Spleen (tissue), 11 donors: ENCODE measurements around the gene CNTNAP2. TPM values are rescaled to one million over a fixed set of nuclear protein-coding genes. Genes with fewer than 3 reads are reported as not detected.
"Not testable (repeated sequence)": the region's sequence is repeated elsewhere in the genome, so short reads cannot be mapped to it uniquely, and the experiment has no call there.

Experiments
- DNase-seq: peaks from one replicate; pipeline ENCODE4 v3.0.0-alpha.2; 2020
- H3K27ac ChIP-seq, 8 donors: fragments of 200-600 bp; sonication (generic) in 7 of 8; 1 replicate in 4 of 8; 2 replicates in 4 of 8; pipeline versions ENCODE4 v1.5.0 to v1.8.0; 2016 to 2021; ENCODE audit warnings: inconsistent platforms in 4 of 8, mild to moderate bottlenecking in 4 of 8, moderate library complexity in 1 of 8
- H3K27me3 ChIP-seq, 7 donors: fragments of 200-600 bp; sonication (generic) in 6 of 7; replicated peaks in 1 of 7; 1 replicate in 4 of 7; 2 replicates in 3 of 7; pipeline versions ENCODE4 v1.5.0 to v1.8.0; 2016 to 2021; ENCODE audit warnings: inconsistent platforms in 3 of 7, mild to moderate bottlenecking in 1 of 7
- H3K36me3 ChIP-seq, 6 donors: fragments of 200-600 bp; sonication (generic) in 5 of 6; 1 replicate in 4 of 6; 2 replicates in 2 of 6; pipeline versions ENCODE4 v1.5.0 to v1.8.0; 2016 to 2021; ENCODE audit warnings: inconsistent platforms in 2 of 6
- H3K4me1 ChIP-seq, 6 donors: fragments of 200-600 bp; sonication (generic) in 5 of 6; 1 replicate in 3 of 6; 2 replicates in 3 of 6; pipeline versions ENCODE4 v1.5.0 to v1.8.0; 2016 to 2021; ENCODE audit warnings: inconsistent platforms in 3 of 6
- H3K4me3 ChIP-seq, 8 donors: fragments of 200-600 bp; sonication (generic) in 7 of 8; 1 replicate in 4 of 8; 2 replicates in 4 of 8; pipeline versions ENCODE4 v1.5.0 to v1.8.0; 2016 to 2021; ENCODE audit warnings: inconsistent platforms in 4 of 8, mild to moderate bottlenecking in 4 of 8, moderate library complexity in 2 of 8
- H3K9me3 ChIP-seq, 8 donors: fragments of 200-600 bp; sonication (generic) in 7 of 8; 1 replicate in 4 of 8; 2 replicates in 4 of 8; pipeline versions ENCODE4 v1.5.0 to v1.8.0; 2016 to 2021; ENCODE audit warnings: inconsistent platforms in 4 of 8
- CTCF ChIP-seq, 11 experiments: fragments of 200-600 bp in 7 of 11; fragments of 450-650 bp in 4 of 11; sonication (generic) in 4 of 11; IDR thresholded peaks in 8 of 11; conservative IDR thresholded peaks in 3 of 11; 1 replicate in 7 of 11; 2 replicates in 4 of 11; pipeline versions ENCODE4 v1.4.0 to v1.8.0; 2016 to 2021; ENCODE audit warnings: antibody characterized with exemption in 11 of 11, inconsistent platforms in 4 of 11, mild to moderate bottlenecking in 1 of 11
- POLR2A ChIP-seq, 3 donors: fragments of 450-650 bp; IDR thresholded peaks; one replicate each; pipeline ENCODE4 v1.5.1; 2017; ENCODE audit warnings: antibody characterized with exemption in 3 of 3, mild to moderate bottlenecking in 1 of 3
- POLR2AphosphoS5 ChIP-seq, 3 donors: sonication (generic); formaldehyde crosslinking; IDR thresholded peaks; one replicate each; pipeline ENCODE4 v1.5.1; 2017; ENCODE audit warnings: antibody characterized with exemption in 3 of 3
- WGBS, 5 donors: extraction: QIAGEN DNeasy Blood & Tissue Kit in 3 of 5; methylation state at CpG; one replicate each; pipeline versions ENCODE4 v1.1.5 to v1.1.7; 2013 to 2018; 5-methylcytosine and 5-hydroxymethylcytosine counted together
- intact Hi-C: fragments of 100-400 bp; cut with DNase I; formaldehyde crosslinking; loops from one replicate; pipeline ENCODE4 v1.15.0; 2023; ENCODE audit warnings: low total_unique reads
- polyA plus RNA-seq, 3 donors: library from polyadenylated mRNA; stranded (reverse); fragments of 200-250 nt; gene quantifications; one replicate each; pipeline ENCODE4 v1.2.1, GENCODE V29; 2013
- total RNA-seq, 7 donors: library from RNA; depleted of rRNA in 3 of 7; stranded (reverse); fragments of >200 nt in 3 of 7; fragmentation: NEBNext Ultra II Directional in 4 of 7; extraction: Animal tissue kit (Norgen Biotek cat#: 25700) in 4 of 7; gene quantifications; one replicate each; pipeline versions ENCODE4 v1.1.0 to v1.2.1, GENCODE V29; 2016 to 2021
- donor health status: healthy with polysubstance abuse.
- donor health status: DM: no; HTN: no; CAD: no; lungs with moderate emphysema.
- donor health status: DM: no; HTN: no; CAD: no.
- donor health status: Bipolar disorder and iron deficiency.
- donor health status: healthy.
- donor health status: DM: no; HTN: no; CAD: no.
- donor health status: DM: yes; HTN: yes; CAD: no.

CNTNAP2 gene
- total and polyA plus RNA-seq, 10 donors = 0.13 to 2.0 (median 0.82) TPM

- intact Hi-C loops = no loop called here
- DNase-seq = no peak
- Histone ChIP-seq H3K4me1 (no peaks in the 10 kb centered on the region), H3K36me3 (no peaks in the 10 kb centered on the region), H3K9me3 (peaks cover 0 to 6% (median 0%) of the 10 kb centered on the region in 8 donors), H3K27me3 (no peaks in the 10 kb centered on the region), H3K4me3 (no peak overlapping the region), H3K27ac (no peak overlapping the region)
- 58 to 100% (median 70%) methylated on average over 1 of the region's 1 CpG for WGBS, 5 donors
- no peak for TF ChIP-seq POLR2A (IDR thresholded peaks at IDR 0.05)
- no peak for TF ChIP-seq CTCF (IDR thresholded peaks at IDR 0.05 in 8 of 11, conservative IDR thresholded peaks at IDR 0.05 in 3 of 11)
These were observed 118.6 kb downstream of the CNTNAP2 start for GRCh38 chr7:146235195-146235594.

- no peak overlapping the region for H3K4me3 ChIP-seq
- TF ChIP-seq CTCF (IDR thresholded peaks at IDR 0.05 in 8 of 11, conservative IDR thresholded peaks at IDR 0.05 in 3 of 11) (no peak), POLR2AphosphoS5 (IDR thresholded peaks at IDR 0.05) (no peak), POLR2A (IDR thresholded peaks at IDR 0.05) (no peak)
- no peak overlapping the region for H3K27ac ChIP-seq
- no peak for DNase-seq
- H3K36me3 ChIP-seq = no peaks in the 10 kb centered on the region
- no peaks in the 10 kb centered on the region for H3K4me1 ChIP-seq
- intact Hi-C loops = no loop called here
- H3K9me3 ChIP-seq = no peaks in the 10 kb centered on the region
- H3K27me3 ChIP-seq = no peaks in the 10 kb centered on the region
These were observed 126.1 kb downstream of the CNTNAP2 start for GRCh38 chr7:146242661-146243060.

GRCh38 chr7:146247991-146248390, 131.4 kb downstream of the CNTNAP2 start:
- H3K9me3 ChIP-seq, H3K4me3 ChIP-seq, H3K4me1 ChIP-seq, H3K27ac ChIP-seq, H3K27me3 ChIP-seq, DNase-seq, intact Hi-C loops, H3K36me3 ChIP-seq: not testable (repeated sequence)
- WGBS, 5 donors = 30 to 56% (median 51%) methylated on average over 15 of the region's 15 CpGs

- H3K4me3 ChIP-seq, H3K36me3 ChIP-seq, intact Hi-C loops, DNase-seq, H3K9me3 ChIP-seq, H3K27me3 ChIP-seq, H3K4me1 ChIP-seq, H3K27ac ChIP-seq: not testable (repeated sequence)
- 38 to 63% (median 54%) methylated on average over 7 of the region's 7 CpGs for WGBS, 5 donors
These were observed 132.1 kb downstream of the CNTNAP2 start for GRCh38 chr7:146248744-146249143.

- H3K9me3 ChIP-seq = peaks cover 0 to 4% (median 0%) of the 10 kb centered on the region in 8 donors
- no peak for DNase-seq
- intact Hi-C loops = no loop called here
- H3K4me1 ChIP-seq = no peaks in the 10 kb centered on the region
- no peak overlapping the region for H3K4me3 ChIP-seq
- no peaks in the 10 kb centered on the region for H3K27me3 ChIP-seq
- no peak for TF ChIP-seq CTCF (IDR thresholded peaks at IDR 0.05 in 8 of 11, conservative IDR thresholded peaks at IDR 0.05 in 3 of 11)
- TF ChIP-seq POLR2A (IDR thresholded peaks at IDR 0.05) = no peak
- TF ChIP-seq POLR2AphosphoS5 (IDR thresholded peaks at IDR 0.05) = no peak
- H3K36me3 ChIP-seq = no peaks in the 10 kb centered on the region
- 24 to 43% (median 32%) methylated on average over 2 of the region's 2 CpGs for WGBS, 5 donors
- H3K27ac ChIP-seq = no peak overlapping the region
These were observed 132.7 kb downstream of the CNTNAP2 start for GRCh38 chr7:146249272-146249671.
